Gastroesophageal sphincter (tissue), 3 donors: Measurements from ENCODE around the gene HS3ST1.

Source experiments
- EP300 ChIP-seq: sonication (generic); formaldehyde crosslinking; IDR thresholded peaks from one replicate; pipeline ENCODE4 v1.6.1; 2017; ENCODE audit warnings: antibody characterized with exemption, mild to moderate bottlenecking
- POLR2A ChIP-seq, 2 donors: fragments of 450-650 bp; IDR thresholded peaks; one replicate each; pipeline ENCODE4 v1.6.1; 2017; ENCODE audit warnings: antibody characterized with exemption in 2 of 2, mild to moderate bottlenecking in 2 of 2, moderate library complexity in 1 of 2
- TF ChIP-seq, protein P1 (sequence below), 4 experiments: fragments of 200-600 bp in 2 of 4; fragments of 450-650 bp in 2 of 4; sonication (generic) in 1 of 4; IDR thresholded peaks; one replicate each; pipeline ENCODE4 v1.5.1; 2017 to 2019; ENCODE audit warnings: antibody characterized with exemption in 4 of 4, mild to moderate bottlenecking in 2 of 4, moderate library complexity in 2 of 4

- TF ChIP-seq, protein P1, sequence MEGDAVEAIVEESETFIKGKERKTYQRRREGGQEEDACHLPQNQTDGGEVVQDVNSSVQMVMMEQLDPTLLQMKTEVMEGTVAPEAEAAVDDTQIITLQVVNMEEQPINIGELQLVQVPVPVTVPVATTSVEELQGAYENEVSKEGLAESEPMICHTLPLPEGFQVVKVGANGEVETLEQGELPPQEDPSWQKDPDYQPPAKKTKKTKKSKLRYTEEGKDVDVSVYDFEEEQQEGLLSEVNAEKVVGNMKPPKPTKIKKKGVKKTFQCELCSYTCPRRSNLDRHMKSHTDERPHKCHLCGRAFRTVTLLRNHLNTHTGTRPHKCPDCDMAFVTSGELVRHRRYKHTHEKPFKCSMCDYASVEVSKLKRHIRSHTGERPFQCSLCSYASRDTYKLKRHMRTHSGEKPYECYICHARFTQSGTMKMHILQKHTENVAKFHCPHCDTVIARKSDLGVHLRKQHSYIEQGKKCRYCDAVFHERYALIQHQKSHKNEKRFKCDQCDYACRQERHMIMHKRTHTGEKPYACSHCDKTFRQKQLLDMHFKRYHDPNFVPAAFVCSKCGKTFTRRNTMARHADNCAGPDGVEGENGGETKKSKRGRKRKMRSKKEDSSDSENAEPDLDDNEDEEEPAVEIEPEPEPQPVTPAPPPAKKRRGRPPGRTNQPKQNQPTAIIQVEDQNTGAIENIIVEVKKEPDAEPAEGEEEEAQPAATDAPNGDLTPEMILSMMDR (IDR thresholded peaks at IDR 0.05), result no peak
- no peak for TF ChIP-seq EP300
- no peak for TF ChIP-seq POLR2A (IDR thresholded peaks at IDR 0.05)
These were observed 42.9 kb upstream of the HS3ST1 start for GRCh38 chr4:11471618-11472017.
